Lung (tissue), 12 donors: Measurements from ENCODE around the gene RBM33. TPM values are rescaled to one million over a fixed set of nuclear protein-coding genes. Genes with fewer than 3 reads are reported as not detected.

Experiments
- ATAC-seq: fragments of 200-7000 bp; cut with Tn5 transposase; one replicate; pipeline ENCODE4 v1.9.1; 2020; ENCODE audit warnings: moderate number of reproducible peaks; ENCODE audit not compliant: insufficient read depth, low FRiP score
- DNase-seq, 3 donors: peaks; one replicate each; pipeline ENCODE4 v3.0.0-alpha.2; 2013 to 2017
- H3K27ac ChIP-seq, 2 donors: one replicate each; pipeline ENCODE4 v1.5.1; 2013; ENCODE audit warnings: mild to moderate bottlenecking in 2 of 2, moderate library complexity in 2 of 2, control low read depth in 1 of 2, inconsistent platforms in 1 of 2, low read depth in 1 of 2, low read length in 1 of 2
- H3K27me3 ChIP-seq, 3 donors: one replicate each; pipeline ENCODE4 v1.5.1; 2013; ENCODE audit warnings: low read length in 2 of 3; ENCODE audit not compliant: control insufficient read depth in 3 of 3, insufficient read depth in 3 of 3
- H3K36me3 ChIP-seq, 4 donors: one replicate each; pipeline ENCODE4 v1.5.1; 2013; ENCODE audit warnings: low read length in 4 of 4, mild to moderate bottlenecking in 1 of 4, moderate library complexity in 1 of 4; ENCODE audit not compliant: control insufficient read depth in 4 of 4, insufficient read depth in 4 of 4
- H3K4me1 ChIP-seq, 5 donors: one replicate each; pipeline ENCODE4 v1.5.1; 2013; ENCODE audit warnings: low read length in 5 of 5, mild to moderate bottlenecking in 2 of 5, moderate library complexity in 1 of 5; ENCODE audit not compliant: control insufficient read depth in 5 of 5, insufficient read depth in 5 of 5
- H3K4me3 ChIP-seq: one replicate; pipeline ENCODE4 v1.5.1; 2013; ENCODE audit warnings: mild to moderate bottlenecking, control low read depth, moderate library complexity
- H3K9ac ChIP-seq, 2 donors: one replicate each; pipeline ENCODE4 v1.5.1; 2013; ENCODE audit warnings: low read length in 2 of 2, control low read depth in 1 of 2; ENCODE audit not compliant: insufficient read depth in 1 of 2
- H3K9me3 ChIP-seq, 4 donors: one replicate each; pipeline ENCODE4 v1.5.1; 2013; ENCODE audit warnings: low read length in 3 of 4, mild to moderate bottlenecking in 1 of 4, moderate library complexity in 1 of 4; ENCODE audit not compliant: control insufficient read depth in 4 of 4, insufficient read depth in 3 of 4
- WGBS, 2 donors: extraction: QIAGEN DNeasy Blood & Tissue Kit; methylation state at CpG; one replicate each; pipeline ENCODE4 v1.1.7; 2013; 5-methylcytosine and 5-hydroxymethylcytosine counted together
- polyA plus RNA-seq, 2 donors: library from polyadenylated mRNA; stranded (reverse); fragments of 200-250 nt; gene quantifications; one replicate each; pipeline ENCODE4 v1.2.1, GENCODE V29; 2013
- total RNA-seq, 2 donors: library from RNA; depleted of rRNA in 1 of 2; stranded (reverse); fragments of >200 nt in 1 of 2; gene quantifications; one replicate each; pipeline ENCODE4 v1.2.1, GENCODE V29; 2014 to 2021
- TF ChIP-seq, protein P1 (sequence below): IDR thresholded peaks from 2 replicates; pipeline ENCODE4 v1.5.1; 2012; ENCODE audit warnings: mild to moderate bottlenecking; ENCODE audit errors: control extremely low read depth, extremely low read depth
- donor health status: control.
- donor health status: control.
- donor health status: Bipolar disorder and iron deficiency.
- donor health status: healthy.
- donor health status: DM: yes; HTN: yes; CAD: no.

The RBM33 gene
- total and polyA plus RNA-seq, 4 donors: 15.3 to 99.6 (median 43.2) TPM

DNA sequence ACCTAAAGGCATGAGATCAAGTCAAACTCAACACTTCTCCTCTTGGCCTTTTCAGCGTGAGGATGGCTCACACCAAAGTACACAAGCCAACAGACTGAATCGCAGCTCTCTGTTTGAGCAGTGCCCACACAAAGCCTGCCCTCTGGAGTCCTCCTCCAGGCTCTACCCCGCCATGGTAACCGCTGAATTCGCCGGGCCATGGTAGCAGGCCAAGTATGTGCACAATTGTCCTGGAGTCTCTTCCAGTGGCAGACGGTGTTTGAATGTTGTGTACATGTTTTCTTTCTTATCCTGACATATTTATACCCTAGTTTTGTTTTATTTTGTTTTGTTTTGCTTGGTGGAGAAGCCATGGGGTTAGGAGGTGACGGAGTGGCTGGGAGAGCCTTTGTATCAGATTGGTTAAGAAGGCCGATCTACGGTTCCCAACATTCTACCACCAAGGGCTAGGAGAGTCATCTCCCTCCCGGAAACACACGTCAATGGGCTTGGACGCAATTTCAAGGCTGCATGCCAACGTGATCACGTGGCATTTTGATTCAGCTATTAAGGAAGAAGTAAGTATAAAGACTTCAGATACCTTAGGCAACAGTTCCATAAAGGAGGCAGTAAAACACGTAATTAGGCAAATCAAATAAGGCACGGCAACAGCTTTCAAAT lies 179.9 kb downstream of the RBM33 start:
- WGBS, 2 donors: 75 to 89% methylated on average over 17 of the region's 17 CpGs
- Histone ChIP-seq H3K36me3 (no peaks in the 10 kb centered on the region), H3K27ac (no peak overlapping the region), H3K4me1 (no peaks in the 10 kb centered on the region), H3K27me3 (peaks cover 0 to 9% (median 0%) of the 10 kb centered on the region in 3 donors), H3K9me3 (peaks cover 0 to 2% (median 0%) of the 10 kb centered on the region in 4 donors), H3K4me3 (no peak overlapping the region), H3K9ac (no peak overlapping the region)
- TF ChIP-seq, protein P1, sequence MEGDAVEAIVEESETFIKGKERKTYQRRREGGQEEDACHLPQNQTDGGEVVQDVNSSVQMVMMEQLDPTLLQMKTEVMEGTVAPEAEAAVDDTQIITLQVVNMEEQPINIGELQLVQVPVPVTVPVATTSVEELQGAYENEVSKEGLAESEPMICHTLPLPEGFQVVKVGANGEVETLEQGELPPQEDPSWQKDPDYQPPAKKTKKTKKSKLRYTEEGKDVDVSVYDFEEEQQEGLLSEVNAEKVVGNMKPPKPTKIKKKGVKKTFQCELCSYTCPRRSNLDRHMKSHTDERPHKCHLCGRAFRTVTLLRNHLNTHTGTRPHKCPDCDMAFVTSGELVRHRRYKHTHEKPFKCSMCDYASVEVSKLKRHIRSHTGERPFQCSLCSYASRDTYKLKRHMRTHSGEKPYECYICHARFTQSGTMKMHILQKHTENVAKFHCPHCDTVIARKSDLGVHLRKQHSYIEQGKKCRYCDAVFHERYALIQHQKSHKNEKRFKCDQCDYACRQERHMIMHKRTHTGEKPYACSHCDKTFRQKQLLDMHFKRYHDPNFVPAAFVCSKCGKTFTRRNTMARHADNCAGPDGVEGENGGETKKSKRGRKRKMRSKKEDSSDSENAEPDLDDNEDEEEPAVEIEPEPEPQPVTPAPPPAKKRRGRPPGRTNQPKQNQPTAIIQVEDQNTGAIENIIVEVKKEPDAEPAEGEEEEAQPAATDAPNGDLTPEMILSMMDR: no peak
- ATAC-seq: no peak
- no peak for DNase-seq

DNA sequence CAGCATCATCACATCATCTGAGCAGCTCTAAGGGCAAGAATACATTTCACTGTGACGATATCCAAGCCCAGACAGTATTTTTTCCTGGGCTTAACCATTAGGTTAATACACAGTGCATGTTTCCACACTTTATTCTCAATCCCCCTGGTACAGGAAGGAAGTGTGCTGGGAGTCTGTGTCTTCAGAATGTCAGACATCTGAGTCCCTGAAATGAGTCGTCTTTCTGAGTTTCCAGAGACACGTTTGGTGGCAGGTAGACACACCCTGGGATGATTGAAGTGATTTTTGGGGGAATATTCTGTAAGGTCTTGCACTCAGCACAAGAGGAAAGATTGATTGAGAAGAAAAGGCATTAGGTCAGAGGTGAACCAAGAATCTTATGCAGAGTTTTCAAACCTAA lies 180.9 kb downstream of the RBM33 start:
- Histone ChIP-seq H3K27me3 (peaks cover 0 to 6% (median 0%) of the 10 kb centered on the region in 3 donors), H3K9ac (no peak overlapping the region), H3K4me3 (no peak overlapping the region), H3K36me3 (no peaks in the 10 kb centered on the region), H3K9me3 (peaks cover 0 to 4% (median 0%) of the 10 kb centered on the region in 4 donors), H3K27ac (no peak overlapping the region), H3K4me1 (no peaks in the 10 kb centered on the region)
- DNase-seq: no peak
- TF ChIP-seq, protein P1: no peak
- no peak for ATAC-seq
- WGBS, 2 donors: 49 to 51% methylated on average over 3 of the region's 3 CpGs

DNA sequence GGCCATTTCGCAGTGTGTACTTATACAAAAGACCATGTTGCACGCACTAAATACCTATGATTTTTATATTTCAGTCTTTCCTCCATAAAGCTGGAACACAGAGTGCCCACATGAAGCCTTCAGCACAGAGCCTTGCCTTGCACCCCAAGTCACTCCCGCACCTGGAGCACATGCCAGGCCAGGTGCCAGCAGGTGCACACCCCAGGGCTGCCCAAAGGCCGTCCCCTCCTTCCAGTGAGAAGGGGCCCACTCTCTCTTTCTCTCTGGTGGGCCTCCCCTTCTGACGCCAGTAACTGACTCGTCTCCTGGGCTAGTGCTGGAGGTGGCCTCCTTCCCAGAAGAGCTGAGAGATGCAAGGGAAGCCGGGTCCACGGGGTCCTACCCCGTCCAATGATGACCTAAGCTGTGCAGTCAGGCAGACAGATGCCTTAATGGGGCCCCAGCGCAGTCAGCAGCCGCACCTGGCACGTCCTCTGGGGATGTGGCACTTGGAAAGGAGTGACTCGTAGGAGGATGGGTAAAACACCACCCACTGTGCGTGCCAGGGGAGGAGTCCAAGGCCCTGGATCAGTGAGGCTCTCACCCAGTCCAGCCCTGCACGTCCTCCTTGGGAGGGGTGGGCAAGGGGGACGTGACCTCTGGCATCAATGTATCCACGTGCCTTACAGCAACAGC lies 185.5 kb downstream of the RBM33 start:
- WGBS, 2 donors: 82 to 85% methylated on average over 17 of the region's 17 CpGs
- TF ChIP-seq, protein P1: no peak
- H3K4me1 ChIP-seq: no peaks in the 10 kb centered on the region
- H3K9me3 ChIP-seq: peaks cover 0 to 5% (median 0%) of the 10 kb centered on the region in 4 donors
- no peak for DNase-seq
- no peak for ATAC-seq
- H3K9ac ChIP-seq: no peak overlapping the region
- peaks cover 0 to 2% (median 0%) of the 10 kb centered on the region in 3 donors for H3K27me3 ChIP-seq
- no peak overlapping the region for H3K4me3 ChIP-seq
- H3K27ac ChIP-seq: no peak overlapping the region
- no peaks in the 10 kb centered on the region for H3K36me3 ChIP-seq

Other genes with a start within 250 kb of the RBM33 start
- gene EN2, start 186.5 kb upstream of the RBM33 start, total RNA-seq: under 1 TPM in 1 of 2 donors, not detected in 1; 0.06 TPM
- under 1 TPM; 0.02 to 0.04 TPM for gene EN2, start 186.5 kb upstream of the RBM33 start, polyA plus RNA-seq
- not detected for gene CNPY1, start 98.1 kb upstream of the RBM33 start, total RNA-seq
- not detected for gene CNPY1, start 98.1 kb upstream of the RBM33 start, polyA plus RNA-seq
- gene SHH, start 167.8 kb downstream of the RBM33 start, total RNA-seq: 1 to 10 TPM; 4.1 to 9.3 TPM
- 1 to 10 TPM; 1.5 to 4.7 TPM for gene SHH, start 167.8 kb downstream of the RBM33 start, polyA plus RNA-seq